ENCODE data around the gene CYP11A1.

CYP11A1 gene

GRCh38 chr15:74318376-74319137 lies 48.9 kb downstream of the CYP11A1 start:
- no peak for DNase-seq

- no peak for DNase-seq
Observed at GRCh38 chr15:74317820-74318375, 49.5 kb downstream of the CYP11A1 start.

- DNase-seq: no peak
Observed at GRCh38 chr15:74316141-74316540, 51.3 kb downstream of the CYP11A1 start.

GRCh38 chr15:74315626-74316025 lies 51.8 kb downstream of the CYP11A1 start:
- no peak for DNase-seq

- DNase-seq: no peak
Observed at GRCh38 chr15:74314795-74315438, 52.5 kb downstream of the CYP11A1 start.

- DNase-seq: no peak
Observed at GRCh38 chr15:74313889-74314288, 53.6 kb downstream of the CYP11A1 start.

GRCh38 chr15:74312445-74313007 lies 54.9 kb downstream of the CYP11A1 start:
- DNase-seq: no peak

- DNase-seq: no peak
Observed at GRCh38 chr15:74311734-74312444, 55.6 kb downstream of the CYP11A1 start.

GRCh38 chr15:74307827-74308811 lies 59.3 kb downstream of the CYP11A1 start:
- no peak for DNase-seq

GRCh38 chr15:74306781-74307217 lies 60.6 kb downstream of the CYP11A1 start:
- no peak for DNase-seq

- DNase-seq: no peak
Observed at GRCh38 chr15:74305687-74306086, 61.8 kb downstream of the CYP11A1 start.

- no peak for DNase-seq
Observed at GRCh38 chr15:74304431-74304830, 63.0 kb downstream of the CYP11A1 start.

- no peak for DNase-seq
Observed at GRCh38 chr15:74303741-74304309, 63.6 kb downstream of the CYP11A1 start.

- no peak for DNase-seq
Observed at GRCh38 chr15:74302821-74303359, 64.6 kb downstream of the CYP11A1 start.

- no peak for DNase-seq
Observed at GRCh38 chr15:74301583-74302361, 65.7 kb downstream of the CYP11A1 start.

- no peak for DNase-seq
Observed at GRCh38 chr15:74300057-74300795, 67.2 kb downstream of the CYP11A1 start.

- no peak for DNase-seq
Observed at GRCh38 chr15:74297887-74298286, 69.6 kb downstream of the CYP11A1 start.

GRCh38 chr15:74295800-74296199 lies 71.6 kb downstream of the CYP11A1 start:
- no peak for DNase-seq

GRCh38 chr15:74294010-74294409 lies 73.4 kb downstream of the CYP11A1 start:
- no peak for DNase-seq
